Smooth muscle cell (in vitro differentiated cells): ENCODE results near the gene LRRC18. TPM values are rescaled to one million over a fixed set of nuclear protein-coding genes. Genes with fewer than 3 reads are reported as not detected.

ENCODE experiments used
- DNase-seq: peaks from one replicate; lab custom pipeline; 2025; ENCODE audit not compliant: unreplicated experiment; lab: John Stamatoyannopoulos, UW
- H2AFZ ChIP-seq: fragments of 200-600 bp; sonication (generic); 2 replicates; pipeline ENCODE4 v1.6.0; 2016; ENCODE audit warnings: antibody characterized with exemption, low read depth, mild to moderate bottlenecking
- H3F3A ChIP-seq: fragments of 200-600 bp; sonication (generic); 2 replicates; pipeline ENCODE4 v1.6.0; 2017; ENCODE audit warnings: antibody characterized with exemption, low read depth
- H3K27ac ChIP-seq: fragments of 200-600 bp; sonication (generic); 2 replicates; pipeline ENCODE4 v1.5.1; 2016; ENCODE audit warnings: low read depth, mild to moderate bottlenecking
- H3K27me3 ChIP-seq: fragments of 200-600 bp; sonication (generic); 2 replicates; pipeline ENCODE4 v1.6.1; 2016; ENCODE audit warnings: low read depth, mild to moderate bottlenecking
- H3K36me3 ChIP-seq: fragments of 200-600 bp; sonication (generic); 2 replicates; pipeline ENCODE4 v1.5.1; 2016; ENCODE audit warnings: low read depth
- H3K4me1 ChIP-seq: fragments of 200-600 bp; sonication (generic); 2 replicates; pipeline ENCODE4 v1.5.1; 2016; ENCODE audit warnings: low read depth
- H3K4me2 ChIP-seq: fragments of 200-600 bp; sonication (generic); 2 replicates; pipeline ENCODE4 v1.6.0; 2016; ENCODE audit warnings: mild to moderate bottlenecking
- H3K4me3 ChIP-seq: fragments of 200-600 bp; sonication (generic); 2 replicates; pipeline ENCODE4 v1.5.1; 2016; ENCODE audit warnings: mild to moderate bottlenecking
- H3K79me2 ChIP-seq: fragments of 200-600 bp; sonication (generic); 2 replicates; pipeline ENCODE4 v1.6.0; 2016; ENCODE audit warnings: low read depth, mild to moderate bottlenecking
- H3K9ac ChIP-seq: fragments of 200-600 bp; sonication (generic); 2 replicates; pipeline ENCODE4 v1.6.0; 2016; ENCODE audit warnings: low read depth
- H3K9me3 ChIP-seq: fragments of 200-600 bp; sonication (generic); replicated peaks from 2 replicates; pipeline ENCODE4 v1.5.1; 2016; ENCODE audit warnings: low read depth
- H4K20me1 ChIP-seq: fragments of 200-600 bp; sonication (generic); 2 replicates; pipeline ENCODE4 v1.6.0; 2016; ENCODE audit warnings: low read depth
- WGBS: methylation state at CpG from one replicate; pipeline ENCODE4 v1.1.7; 2016; ENCODE audit warnings: low lambda C conversion rate; 5-methylcytosine and 5-hydroxymethylcytosine counted together
- polyA plus RNA-seq: library from polyadenylated mRNA; unstranded; fragments of >200 nt; fragmentation: Nextera tagmentation; extraction: Ambion mirVana; gene quantifications from 2 replicates; pipeline ENCODE4 v1.2.1, GENCODE V29; 2016
- total RNA-seq: library from RNA; depleted of rRNA; stranded (reverse); fragments of >200 nt; gene quantifications from 2 replicates; pipeline ENCODE4 v1.2.3, GENCODE V29; 2014
- TF ChIP-seq, protein P1 (sequence below): fragments of 200-600 bp; sonication (generic); IDR thresholded peaks from 2 replicates; pipeline ENCODE4 v1.5.1; 2017; ENCODE audit warnings: borderline replicate concordance, mild to moderate bottlenecking, antibody characterized with exemption; ENCODE audit not compliant: insufficient read depth, poor library complexity, severe bottlenecking

Gene LRRC18
- total and polyA plus RNA-seq, 2 experiments from 2014 or later: not detected

GRCh38 chr10:48903151-48903550, 36.5 kb downstream of the LRRC18 start:
- Histone ChIP-seq H3K36me3 (no peaks in the 10 kb centered on the region), H3K79me2 (no peaks in the 10 kb centered on the region), H4K20me1 (no peaks in the 10 kb centered on the region), H3F3A (no peaks in the 10 kb centered on the region), H3K27me3 (peaks cover 4% of the 10 kb centered on the region), H3K9ac (no peak overlapping the region), H3K4me3 (no peak overlapping the region), H2AFZ (no peak overlapping the region), H3K9me3 (no peaks in the 10 kb centered on the region), H3K4me1 (no peaks in the 10 kb centered on the region), H3K4me2 (no peak overlapping the region), H3K27ac (no peak overlapping the region)
- DNase-seq: no peak
- WGBS: 79% methylated on average over 2 of the region's 2 CpGs
- TF ChIP-seq, protein P1, sequence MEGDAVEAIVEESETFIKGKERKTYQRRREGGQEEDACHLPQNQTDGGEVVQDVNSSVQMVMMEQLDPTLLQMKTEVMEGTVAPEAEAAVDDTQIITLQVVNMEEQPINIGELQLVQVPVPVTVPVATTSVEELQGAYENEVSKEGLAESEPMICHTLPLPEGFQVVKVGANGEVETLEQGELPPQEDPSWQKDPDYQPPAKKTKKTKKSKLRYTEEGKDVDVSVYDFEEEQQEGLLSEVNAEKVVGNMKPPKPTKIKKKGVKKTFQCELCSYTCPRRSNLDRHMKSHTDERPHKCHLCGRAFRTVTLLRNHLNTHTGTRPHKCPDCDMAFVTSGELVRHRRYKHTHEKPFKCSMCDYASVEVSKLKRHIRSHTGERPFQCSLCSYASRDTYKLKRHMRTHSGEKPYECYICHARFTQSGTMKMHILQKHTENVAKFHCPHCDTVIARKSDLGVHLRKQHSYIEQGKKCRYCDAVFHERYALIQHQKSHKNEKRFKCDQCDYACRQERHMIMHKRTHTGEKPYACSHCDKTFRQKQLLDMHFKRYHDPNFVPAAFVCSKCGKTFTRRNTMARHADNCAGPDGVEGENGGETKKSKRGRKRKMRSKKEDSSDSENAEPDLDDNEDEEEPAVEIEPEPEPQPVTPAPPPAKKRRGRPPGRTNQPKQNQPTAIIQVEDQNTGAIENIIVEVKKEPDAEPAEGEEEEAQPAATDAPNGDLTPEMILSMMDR: no peak

GRCh38 chr10:48902096-48902495, 37.5 kb downstream of the LRRC18 start:
- Histone ChIP-seq H3K36me3 (no peaks in the 10 kb centered on the region), H3K27me3 (peaks cover 3% of the 10 kb centered on the region), H2AFZ (no peak overlapping the region), H3F3A (no peaks in the 10 kb centered on the region), H3K4me1 (no peaks in the 10 kb centered on the region), H3K27ac (no peak overlapping the region), H3K9ac (no peak overlapping the region), H4K20me1 (no peaks in the 10 kb centered on the region), H3K4me2 (no peak overlapping the region), H3K4me3 (no peak overlapping the region), H3K9me3 (no peaks in the 10 kb centered on the region), H3K79me2 (no peaks in the 10 kb centered on the region)
- WGBS: 89% methylated on average over 7 of the region's 7 CpGs
- TF ChIP-seq, protein P1: no peak
- no peak for DNase-seq

- Histone ChIP-seq H3K27ac (no peak overlapping the region), H2AFZ (no peak overlapping the region), H3K9ac (no peak overlapping the region), H4K20me1 (no peaks in the 10 kb centered on the region), H3K79me2 (no peaks in the 10 kb centered on the region), H3K9me3 (no peaks in the 10 kb centered on the region), H3K36me3 (no peaks in the 10 kb centered on the region), H3K4me3 (no peak overlapping the region), H3F3A (no peaks in the 10 kb centered on the region), H3K4me2 (no peak overlapping the region), H3K4me1 (no peaks in the 10 kb centered on the region), H3K27me3 (no peaks in the 10 kb centered on the region)
- 90% methylated on average over 5 of the region's 5 CpGs for WGBS
- TF ChIP-seq, protein P1: no peak
- DNase-seq: no peak
These were observed 38.3 kb downstream of the LRRC18 start for GRCh38 chr10:48901319-48901718.

GRCh38 chr10:48900371-48900801, 39.3 kb downstream of the LRRC18 start:
- H3K36me3 ChIP-seq: no peaks in the 10 kb centered on the region
- H3K27ac ChIP-seq: no peak overlapping the region
- no peaks in the 10 kb centered on the region for H3F3A ChIP-seq
- H3K9me3 ChIP-seq: no peaks in the 10 kb centered on the region
- no peak overlapping the region for H3K4me2 ChIP-seq
- no peak overlapping the region for H2AFZ ChIP-seq
- H3K4me1 ChIP-seq: no peaks in the 10 kb centered on the region
- H3K79me2 ChIP-seq: no peaks in the 10 kb centered on the region
- no peaks in the 10 kb centered on the region for H3K27me3 ChIP-seq
- TF ChIP-seq, protein P1: no peak
- H3K9ac ChIP-seq: no peak overlapping the region
- H4K20me1 ChIP-seq: no peaks in the 10 kb centered on the region
- DNase-seq: no peak
- WGBS: 100% methylated on average over 2 of the region's 2 CpGs
- no peak overlapping the region for H3K4me3 ChIP-seq
